ENCODE measurements around the gene DOK6.

DOK6 gene

DNA sequence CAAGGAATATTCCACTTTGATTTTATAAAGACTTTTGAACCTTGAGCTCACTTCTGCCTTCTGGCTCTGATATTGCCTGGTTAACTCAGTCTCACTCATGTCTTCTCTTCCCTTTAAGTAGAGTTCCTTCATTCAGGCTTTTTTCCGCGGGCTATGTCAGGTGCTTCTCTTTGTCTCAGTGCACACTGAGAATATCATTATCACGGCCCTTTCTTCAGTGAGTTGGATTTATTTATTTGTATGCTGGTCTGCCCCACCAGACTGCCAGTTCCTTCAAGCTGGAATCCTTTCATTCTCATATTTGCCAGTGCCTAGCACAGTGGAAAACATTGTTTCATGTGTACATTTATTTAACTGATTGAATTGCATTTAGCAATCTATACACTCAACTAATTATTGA is 136.5 kb downstream of the DOK6 start:
- Histone ChIP-seq H3K4me1 (ENCODE audit: control insufficient read depth, insufficient read depth, low read length) (peaks cover 12% of the 10 kb centered on the region; the same call in 1 of the 2 replicates), H3K27me3 (ENCODE audit: control insufficient read depth, insufficient read depth, low read length) (no peaks in the 10 kb centered on the region), H3K9me3 (ENCODE audit: control insufficient read depth, insufficient read depth, low read length) (no peaks in the 10 kb centered on the region), H3K36me3 (ENCODE audit: control insufficient read depth, insufficient read depth, low read length) (no peaks in the 10 kb centered on the region), H3K4me3 (ENCODE audit: low read depth, low read length) (no peak overlapping the region), H3K27ac (ENCODE audit: low read depth, low read length) (no peak overlapping the region), H3K9ac (ENCODE audit: low read depth, low read length) (no peak overlapping the region)

DNA sequence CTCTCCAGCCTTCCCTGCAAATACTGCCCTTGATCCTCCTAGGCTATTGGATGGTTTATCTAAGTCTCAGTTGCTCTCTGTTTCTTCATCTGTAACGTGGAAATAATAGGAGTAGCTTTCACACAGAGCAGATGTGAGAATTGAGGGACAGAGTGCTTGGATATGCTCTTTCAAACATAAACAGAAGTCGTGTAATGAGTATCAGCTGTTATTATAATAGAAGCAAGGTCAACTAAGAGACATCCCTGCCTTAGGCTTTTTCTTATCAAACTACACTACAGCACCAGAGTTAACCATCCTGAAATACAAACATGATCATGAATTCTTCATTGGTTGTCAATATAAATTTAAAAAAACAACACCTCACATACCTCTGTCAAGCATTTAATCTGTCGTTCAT is 138.2 kb downstream of the DOK6 start:
- Histone ChIP-seq H3K27ac (ENCODE audit: low read depth, low read length) (no peak overlapping the region), H3K4me3 (ENCODE audit: low read depth, low read length) (no peak overlapping the region), H3K36me3 (ENCODE audit: control insufficient read depth, insufficient read depth, low read length) (no peaks in the 10 kb centered on the region), H3K4me1 (ENCODE audit: control insufficient read depth, insufficient read depth, low read length) (peaks cover 12% of the 10 kb centered on the region; the same call in 1 of the 2 replicates), H3K27me3 (ENCODE audit: control insufficient read depth, insufficient read depth, low read length) (no peaks in the 10 kb centered on the region), H3K9ac (ENCODE audit: low read depth, low read length) (no peak overlapping the region), H3K9me3 (ENCODE audit: control insufficient read depth, insufficient read depth, low read length) (no peaks in the 10 kb centered on the region)

DNA sequence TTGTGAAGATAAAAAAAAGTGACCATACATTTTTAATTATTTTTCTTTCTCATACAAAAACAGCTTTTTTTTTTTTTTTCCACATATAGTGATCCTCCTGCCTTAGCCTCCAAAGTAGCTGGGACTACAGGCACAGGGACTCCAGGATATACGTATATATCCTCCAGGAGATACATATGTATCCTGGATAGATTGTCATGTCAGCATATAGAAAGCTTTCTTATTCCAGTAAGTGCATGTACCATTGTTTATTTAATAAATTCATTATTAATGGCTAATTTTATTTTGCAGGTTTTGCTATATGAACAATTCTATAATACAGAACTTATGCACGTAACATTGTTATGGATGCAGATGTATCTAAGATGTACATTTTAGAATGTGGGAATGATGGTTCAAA is 138.7 kb downstream of the DOK6 start:
- H3K36me3 ChIP-seq (ENCODE audit: control insufficient read depth, insufficient read depth, low read length), result no peaks in the 10 kb centered on the region

DNA sequence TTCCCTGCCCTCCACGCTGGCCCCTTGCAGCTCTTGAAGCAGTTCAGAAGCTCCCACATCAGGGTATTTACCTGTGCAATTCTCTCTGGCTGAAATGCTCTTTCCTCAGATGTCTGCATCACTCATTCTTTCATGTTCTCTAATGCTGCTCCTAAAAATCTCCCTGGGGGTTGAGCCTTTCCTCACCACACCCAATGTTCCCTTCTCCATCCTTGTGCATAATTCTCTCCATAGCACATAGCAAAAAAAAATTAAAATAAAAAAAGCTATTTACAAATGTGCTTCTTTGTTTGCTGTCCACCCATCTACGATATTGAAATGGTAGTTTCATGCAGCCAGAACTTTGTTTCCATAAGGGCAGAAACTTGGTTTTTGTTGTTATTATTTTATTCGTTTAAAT is 155.5 kb downstream of the DOK6 start:
- Histone ChIP-seq H3K4me1 (ENCODE audit: control insufficient read depth, insufficient read depth, low read length) (no peaks in the 10 kb centered on the region), H3K9ac (ENCODE audit: low read depth, low read length) (no peak overlapping the region), H3K4me3 (ENCODE audit: low read depth, low read length) (no peak overlapping the region), H3K9me3 (ENCODE audit: control insufficient read depth, insufficient read depth, low read length) (no peaks in the 10 kb centered on the region), H3K36me3 (ENCODE audit: control insufficient read depth, insufficient read depth, low read length) (no peaks in the 10 kb centered on the region), H3K27ac (ENCODE audit: low read depth, low read length) (no peak overlapping the region), H3K27me3 (ENCODE audit: control insufficient read depth, insufficient read depth, low read length) (no peaks in the 10 kb centered on the region)

More for the DNA sequence above, 138.7 kb downstream of the DOK6 start:
- no peak overlapping the region for H3K4me3 ChIP-seq (ENCODE audit: low read depth, low read length)
- H3K9ac ChIP-seq (ENCODE audit: low read depth, low read length), result no peak overlapping the region
- no peaks in the 10 kb centered on the region for H3K27me3 ChIP-seq (ENCODE audit: control insufficient read depth, insufficient read depth, low read length)
- no peaks in the 10 kb centered on the region for H3K9me3 ChIP-seq (ENCODE audit: control insufficient read depth, insufficient read depth, low read length)
- no peak overlapping the region for H3K27ac ChIP-seq (ENCODE audit: low read depth, low read length)
- peaks cover 12% of the 10 kb centered on the region; the same call in 1 of the 2 replicates for H3K4me1 ChIP-seq (ENCODE audit: control insufficient read depth, insufficient read depth, low read length)

DNA sequence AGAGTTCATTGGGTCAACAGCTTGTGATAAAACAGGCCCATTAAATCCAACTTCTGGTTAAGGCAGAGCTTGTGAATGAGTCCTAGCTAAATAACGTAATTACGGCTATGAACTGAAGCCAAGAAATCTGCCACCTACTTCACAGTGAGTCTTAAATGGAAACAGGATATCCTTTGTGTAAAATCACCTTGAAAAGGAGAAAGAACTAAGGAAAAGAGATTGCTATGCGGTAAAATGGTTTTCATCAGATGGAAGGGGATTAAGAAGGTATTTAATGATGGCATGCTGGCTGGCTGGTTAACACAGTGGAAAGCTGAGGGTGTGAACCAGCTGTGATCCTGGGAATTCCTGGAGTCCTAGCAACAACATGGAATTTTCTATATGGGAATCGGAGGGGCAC is 156.6 kb downstream of the DOK6 start:
- Histone ChIP-seq H3K36me3 (ENCODE audit: control insufficient read depth, insufficient read depth, low read length) (no peaks in the 10 kb centered on the region), H3K27ac (ENCODE audit: low read depth, low read length) (peak overlapping the region; percentile 38), H3K27me3 (ENCODE audit: control insufficient read depth, insufficient read depth, low read length) (no peaks in the 10 kb centered on the region)

DNA sequence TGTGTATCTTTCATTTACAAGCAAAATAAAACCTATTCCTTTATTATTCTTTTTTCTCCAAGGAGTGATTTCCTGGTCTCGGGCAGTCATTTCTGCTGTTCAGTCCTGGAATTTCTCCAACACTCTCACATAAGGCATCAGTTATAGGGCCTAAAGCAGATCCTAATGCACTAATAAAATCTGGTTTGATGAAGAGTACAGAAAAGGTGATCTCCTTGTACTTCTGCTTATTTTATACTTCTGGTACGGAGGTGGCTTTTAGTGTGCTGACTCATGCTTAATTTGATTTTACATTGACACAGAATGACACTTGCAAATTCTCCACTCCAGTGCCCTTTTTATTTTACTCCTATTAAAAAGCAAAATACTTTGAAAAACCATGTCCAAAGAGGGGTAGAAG is 157.4 kb downstream of the DOK6 start:
- H3K9me3 ChIP-seq (ENCODE audit: control insufficient read depth, insufficient read depth, low read length), result no peaks in the 10 kb centered on the region
- no peak overlapping the region for H3K9ac ChIP-seq (ENCODE audit: low read depth, low read length)
- no peak overlapping the region for H3K4me3 ChIP-seq (ENCODE audit: low read depth, low read length)
- H3K4me1 ChIP-seq (ENCODE audit: control insufficient read depth, insufficient read depth, low read length), result no peaks in the 10 kb centered on the region
- H3K27me3 ChIP-seq (ENCODE audit: control insufficient read depth, insufficient read depth, low read length), result no peaks in the 10 kb centered on the region
- no peaks in the 10 kb centered on the region for H3K36me3 ChIP-seq (ENCODE audit: control insufficient read depth, insufficient read depth, low read length)
- no peak overlapping the region for H3K27ac ChIP-seq (ENCODE audit: low read depth, low read length)

More for the DNA sequence above, 156.6 kb downstream of the DOK6 start:
- Histone ChIP-seq H3K4me1 (ENCODE audit: control insufficient read depth, insufficient read depth, low read length) (no peaks in the 10 kb centered on the region), H3K9me3 (ENCODE audit: control insufficient read depth, insufficient read depth, low read length) (no peaks in the 10 kb centered on the region), H3K9ac (ENCODE audit: low read depth, low read length) (no peak overlapping the region), H3K4me3 (ENCODE audit: low read depth, low read length) (no peak overlapping the region)

DNA sequence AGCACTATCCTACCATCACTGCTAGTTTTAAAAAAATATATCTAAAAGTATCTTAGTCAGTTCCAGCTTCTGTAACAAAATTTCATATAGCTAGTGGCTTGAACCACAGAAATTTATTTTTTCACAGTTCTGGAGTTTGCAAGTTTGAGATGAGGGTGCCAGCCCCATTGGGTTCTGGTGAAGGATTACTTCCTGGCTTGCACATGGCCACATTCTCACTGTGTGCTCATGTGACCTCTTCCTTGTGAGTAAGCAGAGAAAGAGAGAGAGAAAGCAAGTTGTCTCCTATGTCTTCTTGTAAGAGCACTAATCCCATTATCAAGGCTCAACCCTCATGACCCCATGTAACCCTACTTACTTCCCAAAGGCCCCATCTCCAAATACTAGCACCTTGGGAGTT is 158.9 kb downstream of the DOK6 start:
- no peaks in the 10 kb centered on the region for H3K27me3 ChIP-seq (ENCODE audit: control insufficient read depth, insufficient read depth, low read length)
- no peaks in the 10 kb centered on the region for H3K9me3 ChIP-seq (ENCODE audit: control insufficient read depth, insufficient read depth, low read length)
- H3K27ac ChIP-seq (ENCODE audit: low read depth, low read length), result no peak overlapping the region
- no peaks in the 10 kb centered on the region for H3K4me1 ChIP-seq (ENCODE audit: control insufficient read depth, insufficient read depth, low read length)
- no peak overlapping the region for H3K9ac ChIP-seq (ENCODE audit: low read depth, low read length)
- no peak overlapping the region for H3K4me3 ChIP-seq (ENCODE audit: low read depth, low read length)
- no peaks in the 10 kb centered on the region for H3K36me3 ChIP-seq (ENCODE audit: control insufficient read depth, insufficient read depth, low read length)

DNA sequence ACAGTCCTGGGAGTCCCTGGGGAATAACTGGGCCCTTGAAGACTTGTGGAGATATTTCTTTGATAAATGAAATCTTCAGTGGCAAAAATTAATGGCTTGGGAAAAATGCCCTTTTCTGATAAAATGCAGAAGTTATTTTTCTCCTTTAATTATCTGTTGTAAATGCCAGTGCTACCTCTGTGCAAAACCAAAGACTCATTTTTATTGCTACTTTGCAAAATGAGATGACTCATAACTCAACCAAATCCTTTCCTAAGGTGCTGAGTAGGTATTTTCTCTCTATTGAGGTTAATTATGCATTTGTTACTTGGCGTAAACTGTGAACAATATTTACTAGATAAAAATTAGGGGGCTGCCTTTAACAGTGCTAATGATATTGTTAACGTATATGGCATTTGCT is 163.9 kb downstream of the DOK6 start:
- peaks cover 25% of the 10 kb centered on the region for H3K9me3 ChIP-seq (ENCODE audit: control insufficient read depth, insufficient read depth, low read length)
- no peaks in the 10 kb centered on the region for H3K27me3 ChIP-seq (ENCODE audit: control insufficient read depth, insufficient read depth, low read length)
- no peaks in the 10 kb centered on the region for H3K36me3 ChIP-seq (ENCODE audit: control insufficient read depth, insufficient read depth, low read length)
- no peak overlapping the region for H3K9ac ChIP-seq (ENCODE audit: low read depth, low read length)
- no peaks in the 10 kb centered on the region for H3K4me1 ChIP-seq (ENCODE audit: control insufficient read depth, insufficient read depth, low read length)
- no peak overlapping the region for H3K27ac ChIP-seq (ENCODE audit: low read depth, low read length)
- H3K4me3 ChIP-seq (ENCODE audit: low read depth, low read length), result no peak overlapping the region

DNA sequence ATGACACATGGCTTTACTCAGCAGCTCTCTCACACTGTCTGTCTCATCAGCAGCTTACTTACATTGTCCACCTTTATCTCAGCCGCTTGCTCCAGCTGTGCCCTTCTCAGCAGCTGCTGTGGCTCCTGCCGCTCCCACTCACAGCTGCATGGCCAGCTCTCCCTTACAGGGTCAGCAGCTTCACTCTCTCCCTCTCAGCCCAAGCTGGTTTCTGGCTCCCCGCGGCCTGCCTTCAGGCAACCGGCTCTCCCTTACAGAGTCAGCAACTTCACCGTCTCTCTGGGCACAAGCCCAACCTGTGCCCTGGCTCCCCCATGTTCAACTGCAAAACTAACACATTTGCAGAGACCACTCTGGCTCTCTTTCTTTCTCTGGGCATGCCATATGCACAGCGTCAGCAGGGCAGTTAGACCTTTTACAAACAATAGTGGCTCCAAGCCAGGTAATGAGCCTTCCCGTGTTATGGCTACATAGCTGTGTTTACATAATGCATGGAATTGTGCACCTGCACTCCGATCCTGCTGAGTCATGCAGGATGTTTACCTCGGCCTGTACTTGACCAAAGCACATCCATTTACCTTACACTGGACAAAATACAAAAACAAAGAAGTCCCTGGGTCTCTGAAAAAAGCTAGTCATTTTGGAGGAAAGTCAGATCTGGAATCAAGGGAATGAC is 167.3 kb downstream of the DOK6 start:
- Histone ChIP-seq H3K27me3 (ENCODE audit: control insufficient read depth, insufficient read depth, low read length) (no peaks in the 10 kb centered on the region), H3K9ac (ENCODE audit: low read depth, low read length) (no peak overlapping the region), H3K36me3 (ENCODE audit: control insufficient read depth, insufficient read depth, low read length) (no peaks in the 10 kb centered on the region), H3K4me3 (ENCODE audit: low read depth, low read length) (no peak overlapping the region), H3K4me1 (ENCODE audit: control insufficient read depth, insufficient read depth, low read length) (no peaks in the 10 kb centered on the region), H3K27ac (ENCODE audit: low read depth, low read length) (no peak overlapping the region), H3K9me3 (ENCODE audit: control insufficient read depth, insufficient read depth, low read length) (peaks cover 25% of the 10 kb centered on the region)

DNA sequence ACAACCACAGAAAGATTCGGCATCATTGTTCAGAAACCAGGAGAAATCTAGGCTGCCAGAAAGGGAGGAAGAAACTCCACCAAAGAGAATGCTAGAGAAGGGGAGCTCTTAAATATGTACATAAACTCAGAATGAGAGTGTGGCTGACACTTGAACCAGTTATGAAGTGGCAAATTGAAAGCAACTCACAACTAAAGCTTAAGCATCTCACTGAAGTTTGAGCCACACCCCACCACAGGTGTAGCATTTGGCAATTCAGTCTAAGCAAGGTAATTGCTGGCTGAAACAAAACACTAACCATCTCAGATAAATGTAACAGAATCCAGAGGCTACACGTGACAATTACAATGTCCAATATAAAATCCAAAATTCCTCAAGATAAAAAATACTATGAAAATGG is 168.4 kb downstream of the DOK6 start:
- no peaks in the 10 kb centered on the region for H3K27me3 ChIP-seq (ENCODE audit: control insufficient read depth, insufficient read depth, low read length)
- H3K9me3 ChIP-seq (ENCODE audit: control insufficient read depth, insufficient read depth, low read length), result peaks cover 25% of the 10 kb centered on the region
- no peak overlapping the region for H3K9ac ChIP-seq (ENCODE audit: low read depth, low read length)
- H3K27ac ChIP-seq (ENCODE audit: low read depth, low read length), result no peak overlapping the region
- no peak overlapping the region for H3K4me3 ChIP-seq (ENCODE audit: low read depth, low read length)
- H3K4me1 ChIP-seq (ENCODE audit: control insufficient read depth, insufficient read depth, low read length), result no peaks in the 10 kb centered on the region
- H3K36me3 ChIP-seq (ENCODE audit: control insufficient read depth, insufficient read depth, low read length), result no peaks in the 10 kb centered on the region

DNA sequence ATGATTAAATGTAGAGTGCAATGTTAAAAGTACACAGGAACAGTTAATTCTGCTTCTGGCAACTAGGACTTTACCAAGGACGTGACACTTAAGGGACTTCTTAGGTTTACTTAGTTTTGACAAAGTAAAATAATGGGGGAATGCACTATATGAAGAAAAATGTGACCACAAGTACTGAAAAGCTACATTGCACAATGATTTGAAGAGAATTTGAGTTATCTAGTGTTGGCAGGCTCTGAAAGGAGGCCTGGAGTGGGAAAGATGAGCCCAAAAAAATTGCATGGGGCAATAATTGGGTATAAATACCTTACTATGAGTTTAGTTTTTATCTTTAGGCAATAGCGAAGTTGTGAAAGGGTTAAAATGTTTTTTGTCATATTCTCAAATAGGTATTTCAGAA is 173.7 kb downstream of the DOK6 start:
- Histone ChIP-seq H3K36me3 (ENCODE audit: control insufficient read depth, insufficient read depth, low read length) (no peaks in the 10 kb centered on the region), H3K9me3 (ENCODE audit: control insufficient read depth, insufficient read depth, low read length) (no peaks in the 10 kb centered on the region; the same call in 1 of the 2 replicates), H3K4me3 (ENCODE audit: low read depth, low read length) (no peak overlapping the region), H3K27me3 (ENCODE audit: control insufficient read depth, insufficient read depth, low read length) (no peaks in the 10 kb centered on the region), H3K4me1 (ENCODE audit: control insufficient read depth, insufficient read depth, low read length) (no peaks in the 10 kb centered on the region), H3K9ac (ENCODE audit: low read depth, low read length) (no peak overlapping the region), H3K27ac (ENCODE audit: low read depth, low read length) (no peak overlapping the region)
